Epithelial cell of proximal tubule (primary cell): Measurements from ENCODE around the gene WTIP. TPM values are rescaled to one million over a fixed set of nuclear protein-coding genes. Genes with fewer than 3 reads are reported as not detected.
A peak's percentile ranks its signal among the peaks of the same experiment; 100 is the strongest.

Experiments
- DNase-seq: peaks from one replicate; pipeline ENCODE4 v3.0.0-alpha.2; 2011; ENCODE audit warnings: low read depth
- H3K4me3 ChIP-seq: 2 replicates; pipeline ENCODE4 v1.5.1; 2011; ENCODE audit warnings: low read depth, mild to moderate bottlenecking, low read length
- CTCF ChIP-seq: conservative IDR thresholded peaks from 2 replicates; pipeline ENCODE4 v1.5.1; 2012; ENCODE audit warnings: low read depth, mild to moderate bottlenecking, low read length
- total RNA-seq: library from RNA; depleted of rRNA; stranded (reverse); fragments of >200 nt; gene quantifications from 2 replicates; pipeline ENCODE4 v1.2.3, GENCODE V29; 2015

WTIP gene
- total RNA-seq, 1 donor from 2014 or later = 4.5 TPM

DNA sequence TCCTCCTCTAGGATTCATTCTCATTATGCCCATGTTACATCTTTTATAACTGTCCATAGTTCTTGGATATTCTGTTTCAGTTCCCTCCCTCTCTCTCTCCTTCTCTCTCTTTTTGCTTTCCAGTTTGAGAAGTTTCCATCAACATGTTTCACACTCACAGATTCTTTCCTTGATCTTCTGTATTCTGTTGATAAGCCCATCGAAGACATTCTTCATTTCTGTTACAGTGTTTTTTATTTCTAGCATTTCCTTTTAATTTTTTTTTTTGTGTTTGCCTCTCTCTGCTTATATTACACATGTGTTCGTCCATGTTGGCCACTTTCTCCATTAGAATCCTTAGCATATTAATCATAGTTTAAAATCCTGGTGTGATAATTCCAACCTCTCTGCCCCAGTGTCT, 68.3 kb downstream of the WTIP start:
- no peak for TF ChIP-seq CTCF
- DNase-seq = no peak
- H3K4me3 ChIP-seq = no peak overlapping the region

DNA sequence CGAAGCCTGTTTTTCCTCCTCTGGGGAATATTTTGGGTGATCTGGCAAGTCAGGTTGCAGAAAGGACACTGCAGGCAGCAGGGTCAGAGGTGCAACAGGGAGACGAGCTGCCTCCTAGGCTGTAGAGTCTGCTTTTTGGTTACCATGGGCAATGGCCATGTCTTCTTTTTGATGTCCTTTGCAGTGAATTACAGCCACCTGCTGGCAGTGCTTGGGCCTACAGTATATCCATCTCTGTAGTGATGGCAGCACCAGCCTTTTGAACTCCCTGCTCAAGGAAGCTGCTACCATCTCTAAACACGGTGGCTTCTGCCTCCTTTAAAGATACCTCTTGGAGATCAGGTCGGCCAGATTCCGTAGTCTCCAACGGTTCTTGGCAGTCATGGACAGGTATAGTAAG, 73.9 kb downstream of the WTIP start:
- no peak for DNase-seq
- no peak overlapping the region for H3K4me3 ChIP-seq
- TF ChIP-seq CTCF = peak; percentile 20

GRCh38 chr19:34556488-34556887, 74.9 kb downstream of the WTIP start:
- TF ChIP-seq CTCF = peak; percentile 27
- no peak for DNase-seq
- no peak overlapping the region for H3K4me3 ChIP-seq

GRCh38 chr19:34559045-34559444, 77.5 kb downstream of the WTIP start:
- no peak for DNase-seq
- no peak overlapping the region for H3K4me3 ChIP-seq
- TF ChIP-seq CTCF = no peak

GRCh38 chr19:34560229-34560628, 78.7 kb downstream of the WTIP start:
- H3K4me3 ChIP-seq = no peak overlapping the region
- no peak for DNase-seq
- no peak for TF ChIP-seq CTCF

Other genes starting within 250 kb of the WTIP start
- gene GARRE1, start 227.2 kb upstream of the WTIP start, total RNA-seq = 9.5 and 10.1 TPM in 2 replicates
- 286 and 453 TPM in 2 replicates for gene GPI, start 116.6 kb upstream of the WTIP start, total RNA-seq
- gene PDCD2L, start 77.4 kb upstream of the WTIP start, total RNA-seq = 16.4 and 38.5 TPM in 2 replicates
- 98.9 and 140 TPM in 2 replicates for gene UBA2, start 53.4 kb upstream of the WTIP start, total RNA-seq
- gene SCGB2B2, start 195.4 kb downstream of the WTIP start, total RNA-seq = not detected in 2 replicates
- gene ZNF302, start 195.9 kb downstream of the WTIP start, total RNA-seq = 5.9 and 10.5 TPM in 2 replicates